PC-3 (cell line): ENCODE measurements around the gene VPS33B.

ENCODE experiments used
- CTCF ChIP-seq: fragments of 300-600 bp; sonication (generic); conservative IDR thresholded peaks from 2 replicates; pipeline ENCODE4 v1.5.1; 2017; ENCODE audit warnings: antibody characterized with exemption, low read depth, mild to moderate bottlenecking, low read length
- EZH2 ChIP-seq: fragments of 300-600 bp; sonication (generic); IDR thresholded peaks from one replicate; pipeline ENCODE4 v1.6.1; 2017; ENCODE audit warnings: antibody characterized with exemption, mild to moderate bottlenecking, low read length; ENCODE audit not compliant: unreplicated experiment
- EZH2phosphoT487 ChIP-seq: fragments of 300-600 bp; sonication (generic); IDR thresholded peaks from 2 replicates; pipeline ENCODE4 v1.6.1; 2018; ENCODE audit warnings: mild to moderate bottlenecking, antibody characterized with exemption, low read length, borderline replicate concordance

GRCh38 chr15:91039996-91040395 lies 17.6 kb upstream of the VPS33B start:
- TF ChIP-seq CTCF = no peak
- no peak for TF ChIP-seq EZH2phosphoT487
- no peak for TF ChIP-seq EZH2
